ENCODE measurements around the gene PTPRK. TPM values are rescaled to one million over a fixed set of nuclear protein-coding genes. Genes with fewer than 3 reads are reported as not detected.

The PTPRK gene
- total and polyA plus RNA-seq, 8 donors = 57.0 to 90.4 (median 78.6) TPM

DNA sequence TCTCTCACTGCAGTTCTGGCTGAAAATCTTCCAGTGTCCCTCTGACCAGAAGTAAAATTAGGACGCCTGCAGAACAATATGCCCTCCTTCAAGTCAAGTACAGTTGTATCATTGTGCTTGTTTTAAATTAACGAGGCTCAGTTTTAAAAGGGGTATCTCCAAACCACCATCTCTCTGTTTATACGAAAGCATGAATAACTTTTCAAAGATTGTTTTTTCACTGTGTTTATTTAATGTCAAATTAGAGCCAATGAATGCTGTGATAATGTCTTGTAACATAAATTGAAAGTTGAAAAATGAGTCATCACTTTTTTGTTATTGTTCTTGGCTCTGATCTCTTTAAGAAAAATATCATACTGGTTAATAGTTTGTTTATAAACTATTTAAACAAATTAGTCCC is 388.8 kb downstream of the PTPRK start:
- H3K4me3 ChIP-seq = no peak overlapping the region
- DNase-seq = peak in 1 of 4 donors; percentile 10

DNA sequence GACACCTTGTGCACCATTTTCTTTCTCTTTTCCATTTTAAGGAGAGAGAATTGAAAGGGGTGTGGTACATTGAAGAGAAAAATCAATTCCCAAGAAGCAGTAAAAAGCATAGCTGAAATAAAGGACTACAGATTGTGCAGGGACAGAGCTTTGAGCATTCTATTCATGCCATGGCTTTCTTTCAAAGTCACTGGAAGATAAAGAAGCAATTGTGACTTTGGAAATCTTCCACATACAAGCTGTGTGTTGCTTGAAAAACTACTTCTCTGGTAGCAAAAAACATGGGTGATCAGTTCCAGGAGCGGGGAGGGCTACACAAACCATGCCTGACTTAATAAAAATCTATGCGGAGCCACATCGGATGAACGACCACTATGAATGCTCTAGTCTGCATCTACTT is 389.4 kb downstream of the PTPRK start:
- Histone ChIP-seq H3K9me3 (no peaks in the 10 kb centered on the region), H3K27ac (no peak overlapping the region), H3K36me3 (no peaks in the 10 kb centered on the region), H3K4me3 (no peak overlapping the region), H3K4me1 (peaks cover 0 to 20% of the 10 kb centered on the region in 2 donors), H3K27me3 (no peaks in the 10 kb centered on the region)
- TF ChIP-seq, protein P1, sequence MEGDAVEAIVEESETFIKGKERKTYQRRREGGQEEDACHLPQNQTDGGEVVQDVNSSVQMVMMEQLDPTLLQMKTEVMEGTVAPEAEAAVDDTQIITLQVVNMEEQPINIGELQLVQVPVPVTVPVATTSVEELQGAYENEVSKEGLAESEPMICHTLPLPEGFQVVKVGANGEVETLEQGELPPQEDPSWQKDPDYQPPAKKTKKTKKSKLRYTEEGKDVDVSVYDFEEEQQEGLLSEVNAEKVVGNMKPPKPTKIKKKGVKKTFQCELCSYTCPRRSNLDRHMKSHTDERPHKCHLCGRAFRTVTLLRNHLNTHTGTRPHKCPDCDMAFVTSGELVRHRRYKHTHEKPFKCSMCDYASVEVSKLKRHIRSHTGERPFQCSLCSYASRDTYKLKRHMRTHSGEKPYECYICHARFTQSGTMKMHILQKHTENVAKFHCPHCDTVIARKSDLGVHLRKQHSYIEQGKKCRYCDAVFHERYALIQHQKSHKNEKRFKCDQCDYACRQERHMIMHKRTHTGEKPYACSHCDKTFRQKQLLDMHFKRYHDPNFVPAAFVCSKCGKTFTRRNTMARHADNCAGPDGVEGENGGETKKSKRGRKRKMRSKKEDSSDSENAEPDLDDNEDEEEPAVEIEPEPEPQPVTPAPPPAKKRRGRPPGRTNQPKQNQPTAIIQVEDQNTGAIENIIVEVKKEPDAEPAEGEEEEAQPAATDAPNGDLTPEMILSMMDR (IDR thresholded peaks at IDR 0.05) = no peak
- no peak for DNase-seq
- no peak for ATAC-seq
- intact Hi-C loops (cut with DNase I) = no loop called here

More for the DNA sequence above, 388.8 kb downstream of the PTPRK start:
- TF ChIP-seq, protein P1 (IDR thresholded peaks at IDR 0.05) = no peak
- no peak overlapping the region for H3K27ac ChIP-seq
- peaks cover 0 to 20% of the 10 kb centered on the region in 2 donors for H3K4me1 ChIP-seq
- no peaks in the 10 kb centered on the region for H3K36me3 ChIP-seq
- no peaks in the 10 kb centered on the region for H3K27me3 ChIP-seq
- no peaks in the 10 kb centered on the region for H3K9me3 ChIP-seq
- ATAC-seq = no peak
- intact Hi-C loops (cut with DNase I) = no loop called here

DNA sequence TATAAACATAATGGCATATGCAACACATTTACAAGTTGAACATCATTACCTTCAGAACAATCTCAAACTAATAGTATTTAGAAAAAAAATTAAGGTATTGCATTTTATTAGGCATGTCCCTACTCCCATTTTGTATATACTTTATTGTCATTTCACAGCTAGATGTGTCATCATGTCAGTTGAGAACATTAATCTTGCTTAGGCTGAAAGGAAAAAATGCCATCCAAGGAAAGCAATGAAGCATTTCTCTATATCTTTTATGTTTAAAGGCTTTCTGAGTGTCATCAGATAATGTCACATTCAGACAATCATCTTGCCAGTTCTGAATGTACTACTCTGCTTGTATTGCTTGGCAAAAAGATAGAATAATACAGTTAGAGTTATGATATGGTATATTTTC is 390.7 kb downstream of the PTPRK start:
- intact Hi-C loops (cut with DNase I) = no loop called here
- no peak for DNase-seq
- no peaks in the 10 kb centered on the region for H3K36me3 ChIP-seq
- ATAC-seq = no peak
- H3K27me3 ChIP-seq = no peaks in the 10 kb centered on the region
- H3K4me3 ChIP-seq = no peak overlapping the region
- H3K27ac ChIP-seq = no peak overlapping the region
- TF ChIP-seq, protein P1 (IDR thresholded peaks at IDR 0.05) = no peak
- peaks cover 0 to 16% of the 10 kb centered on the region in 2 donors for H3K4me1 ChIP-seq
- no peaks in the 10 kb centered on the region for H3K9me3 ChIP-seq

DNA sequence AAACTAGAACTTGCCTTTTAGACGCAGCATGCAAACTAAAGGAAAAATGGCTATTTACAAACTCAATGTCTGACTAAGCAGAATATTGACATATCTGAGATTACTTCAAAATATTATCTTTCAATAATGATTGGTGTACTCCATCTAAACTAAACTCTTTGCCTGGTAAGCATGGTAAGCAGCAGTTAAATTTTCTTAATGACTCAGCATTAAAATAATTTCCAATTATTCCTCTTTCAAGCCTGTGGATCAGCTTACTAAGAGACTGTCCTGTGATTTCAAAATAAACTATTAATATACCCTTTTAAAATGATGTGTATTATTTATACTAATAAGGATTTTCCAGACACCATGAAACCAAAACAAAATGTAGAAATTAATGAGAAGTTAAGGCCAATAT is 392.7 kb downstream of the PTPRK start:
- ATAC-seq = no peak
- Histone ChIP-seq H3K36me3 (no peaks in the 10 kb centered on the region), H3K27ac (no peak overlapping the region), H3K4me3 (no peak overlapping the region), H3K9me3 (no peaks in the 10 kb centered on the region), H3K4me1 (peaks cover 0 to 13% of the 10 kb centered on the region in 2 donors), H3K27me3 (no peaks in the 10 kb centered on the region)
- TF ChIP-seq, protein P1 (IDR thresholded peaks at IDR 0.05) = no peak
- DNase-seq = no peak
- intact Hi-C loops (cut with DNase I) = no loop called here

DNA sequence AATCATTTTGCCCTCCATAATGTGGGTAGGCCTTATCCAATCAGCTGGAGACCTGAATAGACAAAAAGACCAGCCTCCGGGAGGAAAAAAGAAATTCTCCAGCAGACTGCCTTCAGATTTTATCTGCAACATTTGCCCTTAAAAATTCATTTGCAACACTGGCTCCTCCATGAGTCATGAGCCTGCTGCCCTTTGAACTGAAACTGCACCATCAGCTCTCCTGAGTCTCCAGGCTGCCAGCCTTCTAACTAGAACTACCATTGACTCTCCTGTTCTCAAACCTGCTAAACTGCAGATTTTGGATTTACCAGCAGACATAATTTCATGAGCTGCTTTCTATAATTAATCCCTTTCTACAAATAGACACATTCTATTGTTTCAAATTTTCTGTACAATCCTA is 395.7 kb downstream of the PTPRK start:
- no peak overlapping the region for H3K27ac ChIP-seq
- H3K4me3 ChIP-seq = no peak overlapping the region
- no peak for DNase-seq
- intact Hi-C loops (cut with DNase I) = no loop called here
- H3K4me1 ChIP-seq = no peaks in the 10 kb centered on the region
- no peaks in the 10 kb centered on the region for H3K27me3 ChIP-seq
- no peaks in the 10 kb centered on the region for H3K9me3 ChIP-seq
- no peaks in the 10 kb centered on the region for H3K36me3 ChIP-seq
- ATAC-seq = no peak
- TF ChIP-seq, protein P1 (IDR thresholded peaks at IDR 0.05) = no peak

Data from left lung (tissue), 10 donors.